Stimulated activated CD4-positive, alpha-beta T cell treated with anti-CD3 and anti-CD28 coated beads, Interleukin-12 subunit alpha, Interleukin-12 subunit beta, amount 100 ng/mL, for 24 hours (primary cell): ENCODE measurements around the gene EIF4EBP2.

Experiments used
- DNase-seq, 2 experiments: peaks; one replicate each; pipeline ENCODE4 v3.0.0-alpha.2; 2020; ENCODE audit warnings: low read depth in 2 of 2

Gene EIF4EBP2

GRCh38 chr10:70378122-70378521 lies 25.8 kb upstream of the EIF4EBP2 start:
- no peak for DNase-seq

- no peak for DNase-seq
These were observed 24.3 kb upstream of the EIF4EBP2 start for GRCh38 chr10:70379581-70380176.

- DNase-seq = no peak
These were observed 23.4 kb upstream of the EIF4EBP2 start for GRCh38 chr10:70380350-70381135.

DNA sequence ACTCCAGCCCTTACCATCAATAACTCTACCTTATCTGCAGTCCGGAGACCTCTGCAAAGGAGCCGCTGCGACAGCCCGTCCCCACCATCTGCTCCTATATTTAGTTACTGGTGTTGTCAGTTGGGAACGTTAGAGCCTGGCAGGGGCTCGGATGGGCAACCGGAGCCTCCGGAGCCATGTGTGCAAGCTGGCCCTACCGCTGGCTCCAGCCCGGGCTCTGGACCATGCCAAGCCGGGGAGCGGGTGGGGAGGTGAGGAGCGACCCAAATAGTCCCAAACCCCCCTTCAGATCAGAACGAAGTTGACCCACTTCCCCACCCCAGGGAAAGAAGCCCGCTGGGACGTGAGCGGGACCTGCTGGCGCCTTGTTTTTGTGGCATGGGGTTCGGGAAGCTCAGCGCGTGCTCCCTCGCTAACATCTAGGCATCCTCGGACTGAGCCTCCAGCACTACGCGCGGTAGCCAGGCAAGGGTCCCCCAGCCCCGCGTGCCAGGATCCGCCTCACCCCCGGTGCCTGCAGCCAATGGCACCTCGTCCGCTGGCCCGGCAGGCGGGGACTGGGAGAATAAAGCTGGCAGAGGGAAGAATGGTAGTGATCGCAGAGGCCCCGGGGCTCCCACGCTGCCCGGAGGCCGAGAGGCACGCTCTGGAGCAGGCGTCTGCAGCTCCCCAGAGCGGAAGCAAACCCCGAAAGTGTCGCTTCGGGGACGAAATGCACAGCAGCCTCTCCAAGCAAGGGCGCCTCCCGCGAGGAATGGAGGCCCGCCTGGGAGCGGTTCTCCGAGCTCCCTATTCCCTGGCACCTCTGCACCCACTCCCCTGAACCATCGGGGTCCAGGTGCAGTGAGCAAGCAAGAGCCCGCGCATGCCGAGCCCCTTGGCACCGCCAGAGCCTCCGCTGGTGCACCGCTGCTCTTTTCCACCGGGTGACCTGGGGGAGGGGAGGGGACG lies 22.2 kb upstream of the EIF4EBP2 start:
- peak in 1 of 2 experiments; percentile 34 for DNase-seq

- DNase-seq = no peak
These were observed 12.3 kb upstream of the EIF4EBP2 start for GRCh38 chr10:70391654-70392053.

DNA sequence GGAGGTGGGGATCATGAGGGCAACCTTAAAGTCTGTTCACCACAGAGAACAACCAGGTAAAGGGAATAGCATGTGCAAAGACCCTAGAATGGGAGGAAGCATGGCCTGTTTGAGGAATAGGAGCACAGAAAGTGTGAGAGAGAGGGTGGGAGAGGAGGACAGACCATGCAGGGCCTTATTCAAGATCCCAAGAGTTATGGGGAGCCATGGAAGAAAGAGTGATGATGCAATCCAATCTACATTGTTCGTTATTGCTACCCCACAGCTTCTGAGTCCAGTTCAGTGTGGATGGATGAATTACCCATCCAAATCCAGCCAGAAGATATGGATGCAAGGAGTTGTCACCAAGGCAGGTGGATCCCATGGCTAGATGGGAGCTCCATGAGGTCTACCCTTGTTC lies 7.8 kb upstream of the EIF4EBP2 start:
- DNase-seq = no peak

GRCh38 chr10:70399177-70399576 lies 4.8 kb upstream of the EIF4EBP2 start:
- DNase-seq = no peak

GRCh38 chr10:70403483-70404035 lies 386 bp upstream of the EIF4EBP2 start:
- DNase-seq = no peak

- no peak for DNase-seq
These were observed 767 bp downstream of the EIF4EBP2 start for GRCh38 chr10:70404787-70405036.

DNA sequence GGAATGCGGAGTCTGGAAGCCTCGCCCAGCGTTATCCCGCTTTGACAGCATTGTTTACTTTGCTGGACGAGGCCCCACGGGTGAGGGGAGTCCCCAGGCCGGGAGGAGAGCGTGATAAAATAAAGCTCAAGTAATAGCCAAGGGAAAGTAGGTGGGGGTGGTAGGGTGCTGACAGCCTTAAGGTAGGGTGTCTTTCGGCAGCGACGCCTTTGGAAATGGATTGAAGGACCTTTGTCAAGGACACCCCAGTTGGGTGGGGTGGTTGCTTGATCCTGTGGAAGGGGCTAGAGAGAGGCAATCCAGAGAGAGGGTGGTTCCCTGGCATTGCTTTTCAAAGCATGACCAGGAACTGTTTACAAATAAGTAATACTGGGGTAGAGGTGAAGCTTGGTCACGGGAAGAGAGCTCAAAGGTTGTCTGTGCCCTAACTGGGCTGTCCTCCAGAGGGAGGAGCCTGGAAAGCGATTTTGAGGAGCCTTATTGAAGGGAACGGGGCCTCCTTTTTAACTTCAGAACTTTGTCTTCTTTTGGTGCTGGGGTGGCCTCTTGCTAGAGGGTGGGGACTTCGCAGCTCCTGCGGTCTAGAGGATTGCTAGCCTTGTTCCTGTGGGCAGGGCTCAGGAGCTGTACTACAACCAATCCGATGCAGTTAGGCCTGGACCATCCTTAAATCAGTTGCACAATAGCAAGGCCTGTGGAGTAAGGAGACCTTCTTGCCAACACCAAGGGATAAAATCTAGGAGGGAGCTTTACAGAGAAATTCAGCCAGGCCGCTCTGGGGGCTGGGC lies 1.3 kb downstream of the EIF4EBP2 start:
- no peak for DNase-seq

DNA sequence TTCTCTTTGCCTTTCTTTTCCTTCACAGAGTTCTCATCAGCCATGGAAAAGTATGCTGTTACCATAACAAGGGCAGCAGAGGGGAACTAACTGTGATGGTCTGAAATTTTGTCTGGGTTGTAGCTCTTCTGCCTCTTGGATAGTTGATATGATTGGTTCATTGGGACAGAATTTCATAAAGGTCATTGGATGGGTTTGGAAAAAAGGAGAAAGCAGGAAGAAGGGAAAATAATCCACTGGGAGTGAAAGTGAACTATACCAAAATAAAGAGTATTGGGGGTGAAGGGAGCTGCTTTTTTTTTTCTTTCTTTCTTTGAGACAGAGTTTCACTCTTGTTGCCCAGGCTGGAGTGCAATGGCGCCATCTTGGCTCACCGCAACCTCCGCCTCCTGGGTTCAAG lies 5.8 kb downstream of the EIF4EBP2 start:
- DNase-seq = no peak

DNA sequence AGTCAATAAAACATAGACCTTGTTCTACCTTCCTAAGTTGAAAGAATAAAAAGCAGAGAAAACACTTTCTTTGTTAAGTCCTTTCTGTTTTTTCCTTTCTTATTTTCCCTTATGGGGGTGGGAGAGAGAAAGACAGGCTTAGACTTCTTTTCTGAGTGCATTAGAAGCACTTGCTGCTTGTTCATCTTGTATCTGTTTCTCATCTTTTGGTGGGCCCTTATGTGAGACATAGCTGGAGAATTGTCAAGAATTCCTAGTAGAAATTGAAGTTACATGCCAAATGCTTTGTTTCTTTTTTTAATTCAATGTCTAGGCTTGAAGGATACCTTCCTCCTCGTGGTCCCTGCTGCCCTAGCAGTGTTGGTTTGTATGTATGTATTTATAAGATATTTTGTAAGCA lies 6.7 kb downstream of the EIF4EBP2 start:
- no peak for DNase-seq

GRCh38 chr10:70412356-70412755 lies 8.4 kb downstream of the EIF4EBP2 start:
- DNase-seq = no peak

GRCh38 chr10:70417568-70417967 lies 13.6 kb downstream of the EIF4EBP2 start:
- DNase-seq = no peak

GRCh38 chr10:70418229-70418628 lies 14.3 kb downstream of the EIF4EBP2 start:
- DNase-seq = no peak

GRCh38 chr10:70418713-70419112 lies 14.8 kb downstream of the EIF4EBP2 start:
- DNase-seq = no peak

DNA sequence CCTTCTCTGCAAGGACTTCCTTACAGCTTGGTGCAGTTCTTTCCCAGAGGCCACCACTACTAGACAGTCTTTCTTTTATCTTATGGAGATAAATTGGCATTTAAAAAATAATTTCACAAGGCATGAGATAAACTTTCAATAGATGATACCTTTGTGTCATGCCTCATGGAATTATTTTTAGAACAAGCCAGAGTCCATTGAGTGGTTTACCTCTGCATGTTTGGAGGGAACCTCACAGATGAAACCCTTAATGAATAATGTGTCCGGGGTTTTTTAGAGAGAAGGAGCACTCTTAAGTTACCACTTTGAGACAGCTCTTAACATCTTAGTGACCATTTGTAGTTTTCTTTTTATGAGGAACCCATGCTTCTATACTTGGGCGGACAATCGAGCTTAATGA lies 20.4 kb downstream of the EIF4EBP2 start:
- no peak for DNase-seq

DNA sequence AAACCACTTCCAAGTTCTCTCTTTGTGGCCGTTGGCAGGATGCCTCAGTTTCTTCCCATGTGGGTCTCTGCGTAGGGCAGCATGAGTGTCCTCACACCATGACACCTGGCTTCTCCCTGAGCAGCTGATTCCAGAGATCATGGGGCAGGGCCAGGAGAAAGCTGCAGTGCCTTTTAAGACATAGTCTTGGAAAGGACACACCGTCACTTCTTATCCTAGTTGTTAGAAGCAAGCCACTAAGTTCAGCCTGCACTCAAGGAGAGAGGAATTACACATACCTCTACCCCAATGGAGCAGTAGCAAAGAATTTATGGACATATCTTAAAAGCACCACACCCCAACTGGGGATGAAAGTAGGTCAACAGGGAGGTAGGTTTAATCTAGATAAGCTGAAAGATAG lies 21.2 kb downstream of the EIF4EBP2 start:
- no peak for DNase-seq

DNA sequence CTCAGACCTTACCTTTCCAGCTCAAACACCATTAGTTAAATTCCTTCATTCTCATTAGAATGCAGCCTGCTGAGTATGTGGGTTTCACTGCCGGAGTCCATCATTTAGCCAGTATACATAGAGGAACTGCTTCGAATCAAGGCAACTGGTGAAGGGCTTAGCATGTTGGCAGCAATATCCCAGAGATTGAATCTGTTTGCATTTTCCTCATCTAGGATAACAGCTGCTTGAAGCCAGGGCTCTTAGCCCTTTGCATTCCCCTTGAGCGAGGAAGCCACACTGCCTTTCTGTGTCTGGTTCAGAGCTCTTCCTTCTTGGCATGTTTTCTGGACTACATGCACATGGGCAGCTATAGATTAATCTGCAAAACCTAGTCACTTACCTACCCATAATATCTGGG lies 22.9 kb downstream of the EIF4EBP2 start:
- no peak for DNase-seq

- no peak for DNase-seq
These were observed 26.8 kb downstream of the EIF4EBP2 start for GRCh38 chr10:70430493-70431445.
